ENCODE results near the gene DSCAML1.

DSCAML1 gene

DNA sequence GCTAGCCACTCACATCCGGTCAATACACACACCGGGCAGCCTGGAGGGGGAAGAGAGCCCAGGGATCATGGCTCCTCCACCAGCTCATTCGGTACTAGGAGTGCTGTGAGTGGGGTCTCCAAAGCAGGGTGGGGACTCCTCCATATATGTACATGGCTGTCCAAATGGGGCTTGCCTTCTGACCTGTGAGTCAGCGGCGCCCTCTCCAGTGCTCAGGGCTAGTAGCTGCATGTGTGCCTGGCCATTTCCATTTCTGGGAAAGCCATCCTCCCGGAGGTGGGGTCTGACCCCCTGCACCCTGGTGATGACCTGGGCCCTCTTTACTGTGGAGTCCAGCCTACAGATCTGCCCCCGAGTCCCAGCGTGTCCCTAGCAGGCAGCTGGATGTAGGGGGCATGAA, 287.5 kb downstream of the DSCAML1 start:
- DNase-seq = no peak

DNA sequence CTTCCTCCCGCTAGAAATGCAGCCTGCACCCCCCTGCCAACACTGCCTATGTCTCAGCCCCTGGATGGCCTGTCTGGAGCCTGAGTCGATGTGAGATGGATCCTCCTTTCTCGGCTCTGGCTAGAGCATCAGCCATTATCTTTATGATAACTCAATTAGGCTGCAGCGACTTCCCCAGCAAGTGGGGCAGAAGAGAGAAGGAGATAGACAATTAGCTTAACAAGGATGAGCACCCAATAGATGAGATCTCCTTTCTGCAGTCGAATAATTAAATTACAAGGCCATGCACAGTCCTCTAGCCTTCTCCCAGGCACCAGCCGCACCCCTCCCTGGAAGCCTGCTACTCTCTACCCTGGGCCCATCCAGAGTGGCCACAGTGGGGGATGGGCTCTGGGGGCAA, 290.0 kb downstream of the DSCAML1 start:
- no peak for DNase-seq

DNA sequence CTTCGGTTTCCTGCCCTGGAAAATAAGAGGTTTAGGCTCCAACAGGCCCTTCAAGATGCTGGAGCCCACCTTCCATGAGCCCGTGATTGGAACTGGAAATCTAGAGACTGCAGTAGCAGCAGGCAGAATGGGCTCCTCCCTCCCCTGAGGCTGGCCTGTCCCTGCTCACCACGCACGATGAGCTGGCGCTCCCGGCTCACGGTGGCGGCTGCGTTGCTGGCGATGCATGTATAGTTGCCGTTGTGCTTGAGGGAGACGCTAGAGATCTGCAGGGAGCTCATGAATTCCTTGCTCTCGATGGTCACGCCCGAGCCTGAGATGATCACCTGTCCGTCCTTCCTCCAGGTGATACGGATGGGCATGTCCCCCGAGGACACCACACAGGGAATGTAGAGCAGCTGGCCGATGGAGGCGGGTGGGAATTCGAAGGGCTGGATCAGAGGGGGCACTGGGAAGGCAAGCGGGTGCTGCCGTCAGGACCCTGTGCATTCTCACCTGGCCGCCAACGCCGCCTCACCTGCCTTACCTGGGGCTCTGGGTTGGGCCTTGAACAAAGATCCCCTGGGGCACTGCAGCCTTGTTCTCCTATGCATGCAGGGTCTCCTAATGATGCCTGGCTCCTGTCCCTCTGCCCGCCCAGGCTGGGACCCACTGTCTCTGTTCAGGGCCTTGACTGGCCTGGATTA, 291.6 kb downstream of the DSCAML1 start:
- no peak for DNase-seq

DNA sequence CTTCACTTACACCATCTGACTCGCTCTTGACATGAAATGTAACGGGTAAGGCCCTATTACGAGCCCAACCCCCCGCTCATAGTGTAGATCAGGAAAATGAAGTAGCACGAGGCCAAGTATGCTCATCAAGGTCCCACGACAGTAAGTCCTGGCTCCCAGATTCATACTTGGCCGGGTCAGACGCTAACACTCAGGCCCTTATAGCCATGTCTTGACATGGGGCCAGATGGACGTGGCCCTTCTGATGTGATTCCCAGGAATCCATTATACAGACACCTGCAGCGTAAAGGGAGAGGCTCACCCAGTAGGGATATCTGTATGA, 294.3 kb downstream of the DSCAML1 start:
- no peak for DNase-seq

DNA sequence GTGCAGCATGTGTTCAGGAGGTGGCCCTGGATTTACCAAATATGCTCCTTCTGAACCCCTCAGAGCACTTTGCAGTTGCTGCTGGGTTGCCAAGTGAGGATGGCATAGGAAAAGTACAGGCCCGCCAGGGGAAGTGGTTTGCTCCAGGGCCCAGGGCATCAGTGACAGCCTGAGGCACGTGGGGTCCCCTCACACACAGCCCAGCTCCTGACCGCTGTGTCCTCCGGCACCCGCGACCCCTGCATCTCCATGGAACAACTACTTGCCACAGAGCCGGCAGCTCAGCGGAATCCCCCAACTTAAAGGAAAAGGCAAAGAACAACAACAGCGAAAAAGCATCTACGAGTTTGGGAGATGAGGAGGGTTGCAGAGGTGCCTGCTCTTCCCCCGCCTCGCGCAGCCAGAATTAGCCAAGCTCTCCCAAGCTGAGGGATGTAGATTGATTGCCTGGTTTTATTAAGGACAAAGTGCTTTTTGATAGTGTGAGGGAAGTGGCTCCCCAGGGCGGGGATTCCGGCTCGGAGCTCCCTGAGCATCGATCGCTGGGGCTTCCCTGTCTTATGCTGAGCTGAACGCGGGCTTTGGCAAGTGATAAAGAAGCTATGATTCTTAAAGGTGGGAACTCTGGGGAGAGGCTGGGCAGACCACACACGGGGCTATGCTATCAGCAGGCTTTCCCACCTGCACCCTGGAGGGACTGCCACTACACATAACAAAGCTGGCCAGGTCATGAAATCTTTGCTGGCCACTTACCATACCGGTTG, 294.8 kb downstream of the DSCAML1 start:
- DNase-seq = no peak

DNA sequence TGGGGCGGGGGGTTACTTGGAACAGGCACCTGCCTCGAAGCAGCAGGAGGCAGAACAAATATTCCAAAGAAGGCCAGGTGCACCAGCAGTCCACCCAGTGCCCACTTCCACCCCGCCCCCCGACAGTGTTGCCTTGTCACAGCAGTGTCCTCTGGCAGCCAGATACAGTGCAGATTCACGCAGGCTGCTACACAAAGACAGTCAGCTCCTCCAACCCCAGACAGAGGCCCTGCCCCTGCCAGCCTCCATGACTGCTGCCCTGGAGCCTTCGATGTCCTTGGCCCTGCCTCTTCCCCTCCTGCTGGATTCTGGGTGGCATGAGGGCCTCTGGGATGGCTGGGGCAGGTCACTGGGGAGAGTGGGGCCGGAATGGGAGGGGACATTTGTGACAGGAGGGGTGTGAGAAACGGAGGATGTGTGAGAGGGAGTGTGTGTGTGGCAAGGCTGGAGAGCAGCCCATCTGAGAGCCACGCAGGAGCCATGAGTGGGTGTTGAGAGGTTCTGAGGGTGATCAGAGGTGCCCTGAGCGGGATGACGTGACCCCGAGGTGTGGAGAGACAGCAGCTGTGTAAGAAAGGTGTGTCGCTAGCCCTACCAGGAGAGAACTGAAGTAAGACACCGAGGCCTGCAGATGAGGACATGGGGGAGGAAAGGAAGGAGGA, 295.6 kb downstream of the DSCAML1 start:
- DNase-seq = peak; percentile 71

DNA sequence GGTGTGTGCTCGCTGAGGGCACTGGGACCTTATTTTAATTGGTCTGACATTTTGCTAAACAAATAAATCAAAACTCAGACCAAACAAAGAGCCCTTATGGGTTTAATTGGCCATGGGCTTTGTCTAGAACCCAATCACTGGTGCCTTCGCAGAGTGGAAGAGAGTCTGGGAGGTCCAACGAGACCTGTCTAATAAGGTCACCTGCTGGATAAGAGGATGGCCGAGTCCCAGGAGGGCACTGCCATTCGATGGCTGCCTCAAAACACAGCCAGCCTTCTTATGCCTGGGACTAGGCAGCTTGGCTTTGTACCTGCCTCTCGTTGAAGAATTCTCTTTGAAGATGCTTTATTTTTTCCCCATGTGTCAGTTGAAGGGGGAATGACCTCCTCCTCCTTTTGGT, 298.2 kb downstream of the DSCAML1 start:
- no peak for DNase-seq

DNA sequence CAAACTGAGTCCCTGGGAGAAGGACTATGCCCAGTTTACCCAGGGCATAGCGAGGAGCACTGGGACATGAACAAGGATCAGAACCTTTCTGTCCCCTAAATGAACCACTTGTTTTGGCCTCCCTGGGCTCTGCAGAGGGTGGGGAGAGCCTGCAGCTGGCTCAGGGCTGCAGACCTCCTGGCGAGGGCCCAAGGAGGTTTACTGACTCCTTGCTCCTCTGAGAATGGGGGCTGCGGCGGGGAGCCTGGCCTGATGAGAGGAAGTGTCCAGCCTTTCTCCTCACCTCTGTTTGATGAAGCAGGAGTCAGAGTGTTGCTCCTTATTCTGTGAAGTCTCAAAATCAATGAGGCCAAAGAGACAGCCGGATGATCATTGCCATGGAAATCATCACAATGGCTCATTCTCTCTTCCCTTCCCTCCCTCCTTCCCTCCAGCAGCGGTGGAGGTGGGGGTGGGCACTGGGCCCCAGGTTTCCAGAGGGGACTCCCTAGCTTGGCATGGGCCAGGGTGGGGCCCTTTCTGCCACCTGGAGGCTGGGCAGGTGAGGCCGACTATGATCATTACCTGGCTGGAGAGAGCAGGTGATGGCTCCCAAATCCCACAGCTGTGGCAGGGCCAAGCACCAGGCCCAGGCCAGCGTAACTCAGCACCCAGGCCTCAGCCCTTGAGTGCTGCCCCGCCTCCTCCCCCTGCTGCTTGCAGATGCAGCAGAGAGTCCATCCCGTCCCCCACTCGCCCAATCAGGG, 299.6 kb downstream of the DSCAML1 start:
- no peak for DNase-seq

DNA sequence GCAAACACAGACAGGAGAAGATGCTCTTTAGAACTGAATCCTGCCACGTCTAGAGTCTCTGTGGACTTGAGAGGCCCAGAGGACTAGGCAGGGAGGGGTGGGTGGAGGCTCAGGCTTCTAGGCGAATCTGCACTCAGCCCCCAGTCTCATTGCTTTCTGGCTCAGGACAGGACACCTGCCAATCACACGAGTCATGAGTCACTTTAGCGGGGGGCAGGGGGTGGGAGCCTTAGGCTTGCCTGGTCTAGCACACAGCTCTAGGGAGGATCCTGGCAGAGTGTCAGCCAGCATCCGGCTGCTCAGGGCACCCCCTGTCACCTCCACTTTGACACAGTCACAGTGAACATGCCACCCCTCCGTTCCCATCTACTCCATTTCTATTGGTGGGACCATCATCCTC, 301.7 kb downstream of the DSCAML1 start:
- DNase-seq = peak; percentile 49

DNA sequence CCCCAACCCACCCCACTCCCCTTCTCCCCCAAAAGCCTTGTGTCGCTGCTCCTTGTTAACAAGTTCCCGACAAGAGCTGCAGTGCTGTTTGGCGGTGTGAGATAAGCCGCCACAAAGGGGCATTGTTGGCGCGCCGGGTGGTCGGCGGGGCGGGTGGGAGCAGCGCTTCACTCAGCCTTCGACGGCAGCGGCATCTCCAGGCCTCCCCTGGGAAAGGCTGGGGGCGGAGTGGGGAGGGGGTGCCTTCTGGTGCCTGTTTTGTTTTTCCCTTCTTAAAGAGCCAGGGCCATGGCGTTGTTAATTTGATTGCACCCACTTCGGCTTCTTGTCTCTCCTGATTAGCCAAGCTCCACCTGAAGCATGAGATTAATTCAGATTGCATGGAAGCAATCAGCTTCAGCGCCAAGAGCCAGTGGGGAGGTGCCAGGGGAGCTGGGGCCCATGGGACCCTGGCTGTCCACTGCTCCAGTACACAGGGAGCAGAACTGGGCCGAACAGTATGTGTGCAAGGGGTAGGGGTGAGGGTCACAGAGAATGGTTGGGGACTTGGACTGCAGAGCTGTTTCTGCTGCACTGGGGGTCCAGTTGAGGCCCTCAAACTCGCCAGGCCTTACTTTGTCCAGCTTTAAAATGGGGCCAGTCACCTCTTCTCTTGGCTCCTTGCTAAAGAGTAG, 304.3 kb downstream of the DSCAML1 start:
- DNase-seq = no peak

DNA sequence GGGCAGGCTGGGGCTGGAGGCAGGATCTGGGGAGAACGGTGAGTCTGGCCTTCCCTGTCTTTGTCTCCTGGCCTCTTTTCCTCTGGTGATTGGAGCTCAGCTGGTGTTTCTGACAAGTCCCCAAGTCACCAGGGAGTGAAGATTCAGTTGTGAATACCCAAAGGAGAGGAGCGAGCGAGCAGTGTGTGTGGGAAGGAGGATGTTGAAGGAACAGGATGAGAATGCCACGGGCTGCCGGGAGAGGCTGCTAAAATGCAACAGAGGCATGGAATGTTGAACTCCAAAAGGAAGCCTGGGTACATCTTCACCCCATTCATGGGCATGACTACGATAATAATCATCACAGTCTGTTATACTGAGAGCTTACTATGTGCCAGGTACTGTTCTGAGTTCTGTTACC, 306.1 kb downstream of the DSCAML1 start:
- DNase-seq = no peak

DNA sequence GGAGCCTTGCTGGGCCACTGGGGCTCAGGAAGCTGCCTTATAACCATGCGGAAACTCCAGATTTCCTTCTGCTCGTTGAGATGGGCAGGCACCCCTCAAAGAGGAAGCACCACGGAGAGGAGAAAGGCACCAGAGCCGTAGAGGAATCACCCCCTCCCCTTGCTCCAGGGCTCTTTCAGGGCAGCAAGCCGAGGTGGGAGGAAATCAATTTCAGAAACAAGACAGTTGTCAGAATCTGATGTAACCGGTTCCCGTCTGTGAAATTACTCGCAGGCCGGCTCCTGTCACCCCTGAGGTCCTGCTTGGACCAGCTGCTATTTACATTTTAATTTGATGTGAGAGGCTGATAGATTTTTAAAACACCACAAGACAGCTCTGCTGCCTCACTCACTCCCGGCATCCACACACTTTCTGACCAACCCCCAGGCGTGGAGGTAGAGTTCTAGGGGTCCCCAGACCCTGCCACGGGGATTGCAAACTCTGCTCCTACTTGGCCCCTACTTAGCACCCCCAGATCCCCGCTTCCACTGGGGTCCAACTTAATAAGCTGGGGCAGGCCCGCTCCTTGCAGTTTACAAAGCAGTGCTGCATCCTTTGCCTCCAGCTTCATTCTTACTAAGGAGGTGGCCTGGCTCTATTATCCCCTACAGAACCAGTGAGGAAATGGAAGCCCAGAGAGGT, 306.9 kb downstream of the DSCAML1 start:
- no peak for DNase-seq

DNA sequence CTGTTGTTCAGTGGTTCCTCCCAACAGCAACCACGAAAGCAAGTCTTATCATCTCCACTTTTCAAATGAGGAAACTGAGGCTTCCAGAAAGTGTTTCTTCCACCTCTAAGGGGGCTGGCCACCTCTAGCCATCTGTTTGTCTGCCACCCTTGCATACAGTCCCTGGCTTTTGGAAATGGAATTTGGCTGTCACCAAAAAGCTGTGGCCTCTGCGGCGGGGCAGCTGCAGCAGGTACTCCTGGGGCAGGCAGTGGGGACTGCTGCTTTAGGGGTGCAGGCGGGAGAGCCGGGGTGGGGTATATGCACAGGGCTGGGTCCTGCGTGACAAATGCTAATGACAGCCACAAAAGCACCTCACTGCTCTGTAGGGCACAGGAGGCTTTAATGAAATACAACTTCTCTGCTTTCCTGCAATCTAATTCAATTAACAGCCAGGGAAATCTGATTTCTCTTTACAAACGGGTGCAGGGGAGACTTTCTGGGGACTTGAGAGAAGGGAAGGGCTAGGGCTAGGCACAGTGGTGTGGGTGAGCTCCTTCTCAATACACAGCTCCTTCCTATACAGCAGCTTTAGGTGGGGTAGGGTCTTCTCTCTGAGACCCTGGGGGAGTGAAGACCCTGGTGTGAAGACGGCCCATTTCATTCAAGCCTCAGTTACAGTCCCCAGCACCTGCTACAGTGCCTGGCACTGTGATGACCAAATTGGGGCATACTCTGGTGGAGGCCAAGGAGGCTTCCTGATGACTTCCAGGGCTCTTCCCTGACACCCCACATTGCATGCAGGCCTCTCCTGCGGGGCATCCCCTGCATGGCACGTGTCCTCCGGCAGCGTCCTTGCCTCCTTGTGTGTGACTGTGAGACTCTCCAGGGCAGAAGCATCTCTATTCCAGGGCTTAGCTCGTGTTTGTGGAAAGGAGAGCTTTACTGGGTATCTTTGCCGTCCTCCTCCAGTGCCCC, 307.7 kb downstream of the DSCAML1 start:
- DNase-seq = no peak

DNA sequence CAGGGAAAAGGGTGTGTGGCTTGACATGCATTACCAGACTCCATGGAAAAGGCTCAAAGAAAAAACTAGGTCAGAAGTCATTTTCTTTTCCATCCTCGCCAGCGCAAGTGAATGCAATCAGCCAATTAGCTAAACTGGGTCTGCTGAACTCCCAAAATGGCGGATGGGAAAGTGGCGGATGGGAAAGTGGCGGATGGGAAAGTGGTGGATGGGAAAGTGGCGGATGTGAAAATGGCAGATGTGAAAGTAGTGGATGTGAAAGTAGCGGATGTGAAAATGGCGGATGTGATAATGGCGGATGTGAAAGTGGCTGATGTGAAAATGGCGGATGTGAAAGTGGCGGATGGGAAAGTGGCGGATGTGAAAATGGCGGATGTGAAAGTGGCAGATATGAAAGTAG, 311.0 kb downstream of the DSCAML1 start:
- no peak for DNase-seq

DNA sequence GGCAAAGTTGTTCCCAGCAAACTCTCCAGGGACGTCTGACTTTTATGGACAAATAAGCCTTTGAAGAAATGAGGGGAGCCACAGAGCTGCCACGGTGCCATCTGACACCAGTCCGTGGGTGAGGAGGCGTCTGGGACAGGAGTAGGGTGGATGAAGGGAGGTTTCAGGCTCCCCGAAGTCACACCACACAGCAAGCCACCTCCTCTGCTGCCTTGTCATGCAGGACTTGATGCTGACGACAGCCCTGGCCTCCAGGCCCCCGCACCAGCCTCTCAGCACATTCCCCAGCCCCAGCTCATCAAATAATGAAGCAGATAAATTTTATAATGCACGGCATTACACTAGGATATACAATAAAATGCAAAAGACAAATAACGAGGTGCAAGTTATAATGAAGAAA, 312.9 kb downstream of the DSCAML1 start:
- no peak for DNase-seq

DNA sequence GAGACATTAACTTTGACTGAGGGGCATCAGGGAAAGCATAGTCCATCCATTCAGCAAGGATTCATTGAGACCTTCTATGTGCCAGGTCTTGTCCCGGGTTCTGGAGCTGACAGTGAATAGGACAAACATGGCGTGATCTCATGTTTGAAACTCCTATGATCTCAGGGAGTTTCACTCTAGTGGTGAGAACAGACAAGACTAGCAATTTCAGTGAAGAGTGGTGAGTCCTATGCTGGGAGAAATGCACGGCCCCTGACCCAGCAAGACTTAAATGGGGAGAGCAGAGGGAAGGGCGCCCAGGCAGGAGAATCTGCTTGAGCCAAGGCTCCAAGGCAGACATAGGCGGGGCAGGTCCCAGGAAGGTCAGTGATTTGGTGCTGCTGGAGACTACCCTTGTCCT, 313.6 kb downstream of the DSCAML1 start:
- no peak for DNase-seq

DNA sequence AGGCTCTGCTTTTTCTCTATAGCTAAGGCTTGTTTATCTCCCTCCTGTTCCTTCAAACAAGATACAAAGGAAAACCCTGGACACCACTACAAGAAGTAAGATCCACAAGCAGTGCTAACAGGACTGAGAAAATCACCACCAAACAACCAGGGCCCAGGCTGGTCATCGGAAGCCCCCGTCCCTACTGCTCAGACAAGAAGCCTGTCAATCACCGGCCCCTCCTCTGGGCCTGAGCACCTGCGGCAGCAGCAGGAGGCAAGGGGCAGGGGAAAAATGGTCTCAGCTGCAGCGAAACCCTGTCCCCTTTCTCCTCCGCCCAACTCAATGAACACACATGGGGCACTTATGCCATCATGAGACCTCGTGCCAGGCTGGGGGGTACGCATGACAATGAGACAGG, 314.1 kb downstream of the DSCAML1 start:
- no peak for DNase-seq

DNA sequence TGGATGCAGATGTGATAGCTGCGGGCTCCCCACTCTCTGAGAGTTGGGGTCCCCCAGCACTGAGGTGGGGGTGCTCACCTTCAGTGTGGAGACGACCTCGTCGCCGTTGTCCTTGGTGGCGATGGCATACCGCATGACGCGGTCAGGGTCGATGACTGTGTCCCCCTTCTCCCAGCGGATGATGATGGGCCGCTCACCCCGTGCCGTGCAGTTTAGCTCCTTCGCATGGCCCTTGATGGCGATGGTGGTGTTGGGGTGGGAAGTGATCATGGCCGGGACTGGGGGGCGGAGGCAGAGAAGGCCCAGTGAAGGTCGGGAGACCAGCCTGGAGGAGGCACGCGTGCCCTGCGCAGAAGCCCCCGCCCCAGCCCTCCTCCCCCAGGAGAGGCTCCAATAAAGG, 315.1 kb downstream of the DSCAML1 start:
- no peak for DNase-seq

DNA sequence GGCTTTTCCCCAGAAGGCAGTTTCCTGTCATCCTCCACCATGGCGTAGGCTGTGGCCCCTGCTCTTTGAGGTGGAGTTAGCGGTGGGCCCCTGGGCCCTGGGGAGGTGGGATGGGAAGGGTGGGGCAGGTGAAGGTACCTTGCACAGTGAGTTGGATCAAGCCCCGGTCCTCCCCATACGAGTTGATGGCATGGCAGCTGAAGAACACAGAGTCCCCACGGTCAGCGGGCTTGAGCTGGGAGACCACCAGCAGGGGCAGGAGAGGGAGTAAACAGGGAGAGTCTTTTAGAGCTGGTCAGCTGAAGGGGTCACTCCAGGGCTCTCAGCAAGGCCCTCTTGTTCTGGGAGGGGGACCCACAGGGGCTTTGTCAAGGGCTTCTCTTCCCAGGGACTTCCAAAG, 316.0 kb downstream of the DSCAML1 start:
- no peak for DNase-seq

DNA sequence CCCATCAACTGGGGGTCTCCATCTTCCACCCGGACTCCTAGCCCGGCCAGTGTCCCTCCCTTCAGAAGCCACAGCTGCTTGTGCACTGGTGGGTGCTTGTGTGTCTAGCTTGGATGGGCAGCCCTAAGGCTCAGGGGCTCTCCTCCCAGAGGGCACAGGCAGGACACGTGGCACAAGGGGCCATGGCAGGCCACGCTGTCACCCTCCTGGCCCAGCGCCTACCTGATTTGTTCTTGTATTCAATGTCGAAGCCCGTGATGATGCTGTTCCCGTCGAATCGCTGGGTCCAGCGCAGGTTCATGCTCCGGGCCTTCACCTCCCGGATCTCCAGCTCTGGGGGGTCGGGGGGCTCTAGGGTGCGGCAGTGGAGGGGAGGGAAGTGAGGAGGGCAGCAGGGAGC, 316.8 kb downstream of the DSCAML1 start:
- DNase-seq = no peak

DNA sequence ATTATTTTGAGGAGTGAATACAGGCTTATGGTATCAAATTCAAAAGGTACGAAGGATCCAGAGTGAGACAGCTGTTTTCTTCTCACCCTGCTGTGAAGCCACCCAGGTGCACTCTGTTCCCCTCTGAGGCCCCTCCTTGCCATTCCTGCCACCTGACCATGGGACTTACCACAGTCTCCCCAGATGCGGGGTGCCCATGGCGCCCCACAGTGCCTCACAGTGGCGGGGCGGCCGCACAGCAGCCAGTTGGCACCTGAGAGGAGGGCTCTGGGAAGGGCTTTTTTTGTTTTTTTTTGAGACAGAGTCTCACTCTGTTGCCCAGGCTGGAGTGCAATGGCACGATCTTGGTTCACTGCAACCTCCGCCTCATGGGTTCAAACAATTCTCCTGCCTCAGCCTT, 317.6 kb downstream of the DSCAML1 start:
- no peak for DNase-seq
